ENCODE data around the gene CHTOP. TPM values are rescaled to one million over a fixed set of nuclear protein-coding genes. Genes with fewer than 3 reads are reported as not detected.
A peak's percentile ranks its signal among the peaks of the same experiment; 100 is the strongest.

CHTOP gene
- total and polyA plus RNA-seq, 2 of the 13 experiments (the other 11 are each of a cell fraction or from before 2014, with no cell fraction given) = 38.0 to 51.9 TPM

- TF ChIP-seq ZNF124 (CRISPR knock-in tag; IDR thresholded peaks at IDR 0.05) = no peak; the same call in 1 of the 2 replicates
- TF ChIP-seq USF2 (IDR thresholded peaks at IDR 0.05; ENCODE audit: low read depth, low read length) = no peak
- TF ChIP-seq USF2 (CRISPR knock-in tag; IDR thresholded peaks at IDR 0.05; ENCODE audit: borderline replicate concordance) = no peak
- TF ChIP-seq PREB (CRISPR knock-in tag; IDR thresholded peaks at IDR 0.05) = no peak
- TF ChIP-seq ZNF678 (CRISPR knock-in tag; IDR thresholded peaks at IDR 0.05) = no peak
- TF ChIP-seq ZNF432 (CRISPR knock-in tag; IDR thresholded peaks at IDR 0.05; ENCODE audit: borderline replicate concordance) = no peak
- no peak for TF ChIP-seq HMG20A (CRISPR knock-in tag; IDR thresholded peaks at IDR 0.05; ENCODE audit: borderline replicate concordance)
- no peak for TF ChIP-seq AHR (CRISPR knock-in tag; IDR thresholded peaks at IDR 0.05)
- no peak; the same call in 1 of the 2 replicates for TF ChIP-seq CBX5 (CRISPR knock-in tag; IDR thresholded peaks at IDR 0.05; ENCODE audit: borderline replicate concordance)
- no peak; the same call in 1 of the 2 replicates for TF ChIP-seq HIC2 (CRISPR knock-in tag; IDR thresholded peaks at IDR 0.05; ENCODE audit: low read depth)
- no peak for TF ChIP-seq AGO2 (optimal IDR thresholded peaks at IDR 0.05; ENCODE audit: low read depth, low read length)
- TF ChIP-seq RARA (CRISPR knock-in tag; IDR thresholded peaks at IDR 0.05) = peak; percentile 10; the same call in 1 of the 2 replicates
- TF ChIP-seq ZNF563 (CRISPR knock-in tag; IDR thresholded peaks at IDR 0.05) = no peak
- TF ChIP-seq ARID5B (CRISPR knock-in tag; IDR thresholded peaks at IDR 0.05) = no peak
- TF ChIP-seq EZH2 (conservative IDR thresholded peaks at IDR 0.05; ENCODE audit: low read depth, low read length) = no peak
- TF ChIP-seq CC2D1A (CRISPR knock-in tag; IDR thresholded peaks at IDR 0.05) = no peak
- no peak for TF ChIP-seq DNMT1 (CRISPR knock-in tag; IDR thresholded peaks at IDR 0.05)
- no peak for TF ChIP-seq ZBTB1 (CRISPR knock-in tag; IDR thresholded peaks at IDR 0.05; ENCODE audit: borderline replicate concordance)
- TF ChIP-seq ZNF136 (CRISPR knock-in tag; IDR thresholded peaks at IDR 0.05; ENCODE audit: low read depth) = 0 out of 2 replicates have a peak, but pooled peaks have one; percentile 57
- TF ChIP-seq ZMYM2 (CRISPR knock-in tag; IDR thresholded peaks at IDR 0.05) = peak; percentile 59; the same call in 1 of the 2 replicates
- TF ChIP-seq MAX (IDR thresholded peaks at IDR 0.05) = peak; percentile 81
Measured at GRCh38 chr1:153670859-153671627, 37.2 kb downstream of the CHTOP start, which contains the start of gene ILF2 (continued).

All from HepG2 (cell line).